ENCODE results near the gene PANK1. TPM values are rescaled to one million over a fixed set of nuclear protein-coding genes. Genes with fewer than 3 reads are reported as not detected.

Gene PANK1
- polyA plus RNA-seq, 2 of the 4 experiments (the other 2 are of a cell fraction), result 6.7 to 9.0 TPM

GRCh38 chr10:89685936-89686335, 40.9 kb upstream of the PANK1 start:
- CTCF ChIA-PET, result no interaction called here
- Histone ChIP-seq H3K4me3 (no peak overlapping the region), H3K4me1 (no peaks in the 10 kb centered on the region), H3K27ac (no peak overlapping the region), H3K9me3 (no peaks in the 10 kb centered on the region), H3K4me2 (no peak overlapping the region)
- WGBS (ENCODE audit: missing lambda C conversion rate), result 78% methylated on average over 4 of the region's 4 CpGs
- TF ChIP-seq PHF8 (IDR thresholded peaks at IDR 0.05; ENCODE audit: borderline replicate concordance, low read depth) (no peak), KDM5A (IDR thresholded peaks at IDR 0.05) (no peak), RARB (CRISPR knock-in tag; IDR thresholded peaks at IDR 0.05) (no peak), PBX3 (IDR thresholded peaks at IDR 0.05) (no peak), HMGXB4 (CRISPR knock-in tag; IDR thresholded peaks at IDR 0.05; ENCODE audit: borderline replicate concordance) (no peak), SMC3 (IDR thresholded peaks at IDR 0.05) (no peak), ELK1 (IDR thresholded peaks at IDR 0.05; ENCODE audit: low read depth, low read length) (no peak), CHD2 (IDR thresholded peaks at IDR 0.05; ENCODE audit: low read length, partially characterized antibody) (no peak), GATA3 (IDR thresholded peaks at IDR 0.05; ENCODE audit: borderline replicate concordance) (no peak), HDAC2 (IDR thresholded peaks at IDR 0.05) (no peak), EHMT2 (IDR thresholded peaks at IDR 0.05; ENCODE audit: low read depth) (no peak), ZC3H11A (IDR thresholded peaks at IDR 0.05) (no peak), MAX (IDR thresholded peaks at IDR 0.05) (no peak), MAFK (IDR thresholded peaks at IDR 0.05; ENCODE audit: partially characterized antibody) (no peak), HES2 (IDR thresholded peaks at IDR 0.05) (no peak), BHLHE40 (IDR thresholded peaks at IDR 0.05; ENCODE audit: low read depth, low read length) (no peak)
- no peak for FAIRE-seq
- no peak for ATAC-seq
- POLR2A ChIA-PET, result no interaction called here
- DNase-seq (ENCODE audit: low read depth in 1 of 2, low spot score in 1 of 2), result no peak

- 76% methylated on average over 2 of the region's 2 CpGs for WGBS (ENCODE audit: missing lambda C conversion rate)
- no peak; a peak in 2 of 6 replicates for ATAC-seq
- H3K4me1 ChIP-seq, result no peaks in the 10 kb centered on the region
- no peaks in the 10 kb centered on the region for H3K9me3 ChIP-seq
- no peak overlapping the region for H3K27ac ChIP-seq
- H3K4me3 ChIP-seq, result no peak overlapping the region
- CTCF ChIA-PET, result no interaction called here
- no peak overlapping the region for H3K4me2 ChIP-seq
- POLR2A ChIA-PET, result interaction anchor here (1.4 kb wide), 1 partner anchor 17 kb away, joined by 5 read pairs; the partner anchor contains the start of gene KIF20B
- DNase-seq (ENCODE audit: low read depth in 1 of 2, low spot score in 1 of 2), result no peak
- FAIRE-seq, result no peak
- TF ChIP-seq MAFK (IDR thresholded peaks at IDR 0.05; ENCODE audit: partially characterized antibody), result no peak
- no peak for TF ChIP-seq CBX8 (IDR thresholded peaks at IDR 0.05)
- no peak for TF ChIP-seq USF2 (IDR thresholded peaks at IDR 0.05)
- TF ChIP-seq HOXB13 (CRISPR knock-in tag; IDR thresholded peaks at IDR 0.05; ENCODE audit: low read depth), result no peak
- TF ChIP-seq EHMT2 (IDR thresholded peaks at IDR 0.05; ENCODE audit: low read depth), result no peak
- no peak for TF ChIP-seq NFE2L2 (conservative IDR thresholded peaks at IDR 0.05; ENCODE audit: low read length)
- TF ChIP-seq SMC3 (IDR thresholded peaks at IDR 0.05), result no peak
- TF ChIP-seq KDM5A (IDR thresholded peaks at IDR 0.05), result no peak
- no peak for TF ChIP-seq MAZ (IDR thresholded peaks at IDR 0.05; ENCODE audit: borderline replicate concordance, low read depth, low read length)
- no peak for TF ChIP-seq PBX3 (IDR thresholded peaks at IDR 0.05)
- TF ChIP-seq TFCP2L1 (CRISPR knock-in tag; IDR thresholded peaks at IDR 0.05), result no peak
- no peak for TF ChIP-seq BHLHE40 (IDR thresholded peaks at IDR 0.05; ENCODE audit: low read depth, low read length)
- no peak for TF ChIP-seq GATA3 (IDR thresholded peaks at IDR 0.05; ENCODE audit: borderline replicate concordance)
- TF ChIP-seq POLR2AphosphoS2 (conservative IDR thresholded peaks at IDR 0.05; ENCODE audit: low read length), result no peak
- no peak for TF ChIP-seq ZC3H11A (IDR thresholded peaks at IDR 0.05)
- TF ChIP-seq EHF (CRISPR knock-in tag; IDR thresholded peaks at IDR 0.05), result no peak
- TF ChIP-seq CHD2 (IDR thresholded peaks at IDR 0.05; ENCODE audit: low read length, partially characterized antibody), result no peak
These were observed 39.6 kb upstream of the PANK1 start for GRCh38 chr10:89684604-89685003.

Data from A549 (cell line).